ENCODE measurements around the gene TSPAN9. TPM values are rescaled to one million over a fixed set of nuclear protein-coding genes. Genes with fewer than 3 reads are reported as not detected.

TSPAN9 gene
- total RNA-seq, 1 donor from 2014 or later: 7.8 TPM

DNA sequence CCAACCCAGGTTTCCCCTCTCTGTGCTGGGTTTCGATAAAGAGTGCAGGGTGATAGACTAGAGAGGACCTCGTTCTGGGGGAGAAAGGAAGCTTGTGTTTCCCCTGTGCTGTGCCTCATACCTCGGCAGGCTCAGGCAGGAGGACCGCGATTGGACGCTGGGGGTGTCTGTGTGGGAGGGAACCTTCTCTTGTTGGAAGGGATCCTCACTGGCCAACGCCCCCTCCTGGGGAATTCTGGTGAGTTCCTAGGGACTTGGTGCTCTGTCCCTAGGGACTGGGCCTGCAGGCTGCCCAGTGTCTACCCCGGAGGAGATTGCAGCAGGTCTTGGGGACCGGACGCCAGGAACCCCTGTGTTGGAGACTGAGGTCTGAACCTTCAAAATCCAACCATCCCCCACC lies 256.4 kb downstream of the TSPAN9 start:
- peak overlapping the region; percentile 89 for H3K27ac Mint-ChIP-seq
- peaks cover 3% of the 10 kb centered on the region for H3K9me3 Mint-ChIP-seq
- Histone ChIP-seq H2AFZ (replicated peaks) (peak overlapping the region; percentile 55), H3K9me3 (ENCODE audit: low read depth) (no peaks in the 10 kb centered on the region), H3K4me1 (peaks cover 22% of the 10 kb centered on the region), H3K27ac (no peak overlapping the region), H3K4me2 (peak overlapping the region; percentile 52), H4K20me1 (ENCODE audit: low read depth) (no peaks in the 10 kb centered on the region), H3K9ac (no peak overlapping the region), H3F3A (ENCODE audit: low read depth) (peaks cover 18% of the 10 kb centered on the region), H3K36me3 (no peaks in the 10 kb centered on the region), H3K4me3 (no peak overlapping the region), H3K27me3 (no peaks in the 10 kb centered on the region), H3K79me2 (ENCODE audit: low read depth) (no peaks in the 10 kb centered on the region)
- peaks cover 11% of the 10 kb centered on the region for H3K27me3 Mint-ChIP-seq (ENCODE audit: insufficient read depth, low read depth)
- H3K36me3 Mint-ChIP-seq: no peaks in the 10 kb centered on the region
- peak; percentile 88 for DNase-seq (ENCODE audit: low spot score)
- peaks cover 46% of the 10 kb centered on the region for H3K4me1 Mint-ChIP-seq
- TF ChIP-seq EZH2 (IDR thresholded peaks at IDR 0.05) (no peak), EZH2phosphoT487 (IDR thresholded peaks at IDR 0.05) (no peak)
- TF ChIP-seq, protein P1, sequence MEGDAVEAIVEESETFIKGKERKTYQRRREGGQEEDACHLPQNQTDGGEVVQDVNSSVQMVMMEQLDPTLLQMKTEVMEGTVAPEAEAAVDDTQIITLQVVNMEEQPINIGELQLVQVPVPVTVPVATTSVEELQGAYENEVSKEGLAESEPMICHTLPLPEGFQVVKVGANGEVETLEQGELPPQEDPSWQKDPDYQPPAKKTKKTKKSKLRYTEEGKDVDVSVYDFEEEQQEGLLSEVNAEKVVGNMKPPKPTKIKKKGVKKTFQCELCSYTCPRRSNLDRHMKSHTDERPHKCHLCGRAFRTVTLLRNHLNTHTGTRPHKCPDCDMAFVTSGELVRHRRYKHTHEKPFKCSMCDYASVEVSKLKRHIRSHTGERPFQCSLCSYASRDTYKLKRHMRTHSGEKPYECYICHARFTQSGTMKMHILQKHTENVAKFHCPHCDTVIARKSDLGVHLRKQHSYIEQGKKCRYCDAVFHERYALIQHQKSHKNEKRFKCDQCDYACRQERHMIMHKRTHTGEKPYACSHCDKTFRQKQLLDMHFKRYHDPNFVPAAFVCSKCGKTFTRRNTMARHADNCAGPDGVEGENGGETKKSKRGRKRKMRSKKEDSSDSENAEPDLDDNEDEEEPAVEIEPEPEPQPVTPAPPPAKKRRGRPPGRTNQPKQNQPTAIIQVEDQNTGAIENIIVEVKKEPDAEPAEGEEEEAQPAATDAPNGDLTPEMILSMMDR (IDR thresholded peaks at IDR 0.05): peak; percentile 49
- no peak overlapping the region for H3K4me3 Mint-ChIP-seq

DNA sequence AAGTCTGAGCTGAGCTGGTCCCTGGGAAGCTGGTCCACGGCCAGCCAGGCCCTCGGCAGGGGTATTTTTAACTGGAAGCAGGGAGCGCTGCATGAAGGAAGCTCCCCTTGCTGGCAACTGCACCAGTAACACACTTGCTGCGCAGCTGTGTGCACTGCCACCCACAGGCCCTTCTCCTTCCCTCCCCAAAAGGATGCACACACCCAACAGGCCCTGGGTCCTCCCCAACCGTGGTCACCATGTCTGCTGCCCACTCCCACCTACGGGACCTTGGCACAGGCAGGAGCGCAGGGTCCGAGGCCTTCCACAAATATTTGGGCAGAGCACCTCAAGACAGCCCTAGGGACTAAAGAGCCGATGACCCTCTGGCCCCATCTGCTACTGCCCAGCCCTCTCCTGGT lies 256.8 kb downstream of the TSPAN9 start:
- DNase-seq (ENCODE audit: low spot score): no peak
- H4K20me1 ChIP-seq (ENCODE audit: low read depth): no peaks in the 10 kb centered on the region
- Mint-ChIP-seq H3K4me3 (no peak overlapping the region), H3K36me3 (no peaks in the 10 kb centered on the region), H3K27ac (peak overlapping the region; percentile 43), H3K9me3 (peaks cover 3% of the 10 kb centered on the region), H3K27me3 (ENCODE audit: insufficient read depth, low read depth) (peaks cover 11% of the 10 kb centered on the region), H3K4me1 (peaks cover 46% of the 10 kb centered on the region)
- no peak overlapping the region for H3K27ac ChIP-seq
- H3K79me2 ChIP-seq (ENCODE audit: low read depth): no peaks in the 10 kb centered on the region
- H3K4me1 ChIP-seq: peaks cover 22% of the 10 kb centered on the region
- H3K4me2 ChIP-seq: no peak overlapping the region
- no peak overlapping the region for H3K9ac ChIP-seq
- H3K4me3 ChIP-seq: no peak overlapping the region
- peaks cover 18% of the 10 kb centered on the region for H3F3A ChIP-seq (ENCODE audit: low read depth)
- no peaks in the 10 kb centered on the region for H3K36me3 ChIP-seq
- H2AFZ ChIP-seq (replicated peaks): no peak overlapping the region
- TF ChIP-seq EZH2 (IDR thresholded peaks at IDR 0.05) (no peak), EZH2phosphoT487 (IDR thresholded peaks at IDR 0.05) (no peak)
- TF ChIP-seq, protein P1 (IDR thresholded peaks at IDR 0.05): no peak
- no peaks in the 10 kb centered on the region for H3K9me3 ChIP-seq (ENCODE audit: low read depth)
- no peaks in the 10 kb centered on the region for H3K27me3 ChIP-seq

DNA sequence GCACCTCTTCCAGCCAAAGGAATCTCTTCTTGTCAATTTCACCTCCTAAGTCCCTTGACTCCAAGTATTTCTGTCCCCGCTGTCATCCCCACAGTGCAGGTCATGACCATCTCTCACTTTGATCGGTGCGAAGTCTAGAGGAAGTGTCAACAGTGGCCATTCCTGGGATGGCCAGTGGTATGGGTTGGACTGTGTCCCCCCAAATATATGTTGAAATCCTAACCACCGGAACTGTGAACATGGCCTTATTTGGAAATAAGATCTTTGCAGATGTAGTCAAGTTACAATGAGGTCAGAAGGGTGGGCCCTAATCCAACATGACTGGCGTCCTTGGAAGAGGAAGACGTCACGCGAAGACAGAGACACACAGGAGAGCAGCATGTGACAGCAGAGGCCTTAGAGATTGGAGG lies 257.9 kb downstream of the TSPAN9 start:
- TF ChIP-seq EZH2phosphoT487 (IDR thresholded peaks at IDR 0.05): no peak
- TF ChIP-seq, protein P1 (IDR thresholded peaks at IDR 0.05): no peak
- no peak for TF ChIP-seq EZH2 (IDR thresholded peaks at IDR 0.05)
- Mint-ChIP-seq H3K4me3 (no peak overlapping the region), H3K36me3 (no peaks in the 10 kb centered on the region), H3K27me3 (ENCODE audit: insufficient read depth, low read depth) (peaks cover 11% of the 10 kb centered on the region), H3K4me1 (peaks cover 46% of the 10 kb centered on the region), H3K9me3 (peaks cover 3% of the 10 kb centered on the region), H3K27ac (peak overlapping the region; percentile 40)
- Histone ChIP-seq H3K27ac (no peak overlapping the region), H3F3A (ENCODE audit: low read depth) (peaks cover 18% of the 10 kb centered on the region), H2AFZ (replicated peaks) (no peak overlapping the region), H3K9me3 (ENCODE audit: low read depth) (no peaks in the 10 kb centered on the region), H3K27me3 (no peaks in the 10 kb centered on the region), H3K4me3 (no peak overlapping the region), H3K9ac (no peak overlapping the region), H3K79me2 (ENCODE audit: low read depth) (no peaks in the 10 kb centered on the region), H3K4me1 (peaks cover 22% of the 10 kb centered on the region), H4K20me1 (ENCODE audit: low read depth) (no peaks in the 10 kb centered on the region), H3K36me3 (no peaks in the 10 kb centered on the region), H3K4me2 (no peak overlapping the region)
- no peak for DNase-seq (ENCODE audit: low spot score)

Small RNA genes lying within 50 kb of the gene (small RNA-seq; reads per million reads assigned to genes)
- gene AC005912.1 (39.9 reads per million, percentile 98 among the genes with 10 or more reads in this experiment), gene RF00017 (not detected)

Other genes with a start within 250 kb of the TSPAN9 start
- 0.09 and 0.65 TPM in 2 replicates for gene NRIP2, start 242.3 kb upstream of the TSPAN9 start, total RNA-seq (ENCODE audit: low replicate concordance)
- not detected in 2 replicates for gene TEX52, start 220.3 kb upstream of the TSPAN9 start, total RNA-seq (ENCODE audit: low replicate concordance)
- 38.2 and 50.9 TPM in 2 replicates for gene FOXM1, start 200.2 kb upstream of the TSPAN9 start, total RNA-seq (ENCODE audit: low replicate concordance)
- 95.5 and 140 TPM in 2 replicates for gene RHNO1, start 200.2 kb upstream of the TSPAN9 start, total RNA-seq (ENCODE audit: low replicate concordance)
- gene TULP3, start 186.5 kb upstream of the TSPAN9 start, total RNA-seq (ENCODE audit: low replicate concordance): 33.4 and 33.5 TPM in 2 replicates
- gene TEAD4, start 118.0 kb upstream of the TSPAN9 start, total RNA-seq (ENCODE audit: low replicate concordance): 8.8 and 22.5 TPM in 2 replicates